Measurements from ENCODE around the gene OSBPL3.

OSBPL3 gene

GRCh38 chr7:24979863-24980533 lies at the start of gene OSBPL3:
Gene OSBPL3 (minus strand): TSS chr7:24980178. CDS start chr7:24892472, 87,706 bp downstream.
- peaks cover 2% of the 10 kb centered on the region; the same call in 1 of the 2 replicates for H3K4me1 ChIP-seq (ENCODE audit: control insufficient read depth, insufficient read depth, low read length)
- CTCF ChIA-PET = interaction anchor here (0.7 to 3.0 kb wide), 20 partner anchors 14 to 1250 kb away, joined by 3 to 9 read pairs (median 4); no protein-coding TSS in a partner anchor
- H3K9me3 ChIP-seq (ENCODE audit: control insufficient read depth, insufficient read depth, low read depth, low read length) = no peaks in the 10 kb centered on the region
- POLR2A ChIA-PET = interaction anchor here (0.9 to 2.1 kb wide), 8 partner anchors 8 to 239 kb away, joined by 3 to 11 read pairs (median 3); partner anchors contain the start of gene CYCS
- H3K4me3 ChIP-seq (ENCODE audit: low read depth, low read length) = peak within 1 kb of the TSS; percentile 81
- peak within 1 kb of the TSS; percentile 87 for H3K27ac ChIP-seq (ENCODE audit: extremely low read depth, low read depth, low read length)
- no peaks in the 10 kb centered on the region for H3K36me3 ChIP-seq (ENCODE audit: control insufficient read depth in 2 of 2, insufficient read depth in 1 of 2, low read length in 2 of 2)
- no peak for TF ChIP-seq ZNF639 (tag by site-specific recombination; IDR thresholded peaks at IDR 0.05)
- TF ChIP-seq ZNF121 (tag by site-specific recombination; IDR thresholded peaks at IDR 0.05) = no peak
- TF ChIP-seq ZNF555 (tag by site-specific recombination; conservative IDR thresholded peaks at IDR 0.05) = no peak
- no peak for TF ChIP-seq ZBTB10 (tag by site-specific recombination; IDR thresholded peaks at IDR 0.05)
- no peak for TF ChIP-seq ZNF514 (tag by site-specific recombination; IDR thresholded peaks at IDR 0.05)
- peak; percentile 90 for TF ChIP-seq ZBTB8A (tag by site-specific recombination; IDR thresholded peaks at IDR 0.05)
- TF ChIP-seq ZNF23 (tag by site-specific recombination; IDR thresholded peaks at IDR 0.05; ENCODE audit: borderline replicate concordance) = no peak
- TF ChIP-seq MEIS1 (CRISPR knock-in tag; IDR thresholded peaks at IDR 0.05; ENCODE audit: borderline replicate concordance) = peak; percentile 13; the same call in 1 of the 2 replicates
- no peak for TF ChIP-seq CTCF (tag by site-specific recombination; IDR thresholded peaks at IDR 0.05)
- TF ChIP-seq ZNF24 (tag by site-specific recombination; IDR thresholded peaks at IDR 0.05) = no peak
- TF ChIP-seq KLF9 (tag by site-specific recombination; IDR thresholded peaks at IDR 0.05; ENCODE audit: low read depth) = peak; percentile 36; the same call in 1 of the 2 replicates
- TF ChIP-seq PRDM10 (tag by site-specific recombination; IDR thresholded peaks at IDR 0.05) = peak; percentile 90
- TF ChIP-seq GLIS2 (tag by site-specific recombination; IDR thresholded peaks at IDR 0.05) = peak; percentile 73
- TF ChIP-seq KLF7 (tag by site-specific recombination; IDR thresholded peaks at IDR 0.05; ENCODE audit: borderline replicate concordance) = 0 out of 2 replicates have a peak, but pooled peaks have one; percentile 54
- peak; percentile 55 for TF ChIP-seq KLF8 (tag by site-specific recombination; IDR thresholded peaks at IDR 0.05)
- peak; percentile 75; the same call in 1 of the 2 replicates for TF ChIP-seq ZBTB20 (tag by site-specific recombination; IDR thresholded peaks at IDR 0.05)
- TF ChIP-seq KLF1 (tag by site-specific recombination; IDR thresholded peaks at IDR 0.05) = peak; percentile 76
- TF ChIP-seq SP2 (tag by site-specific recombination; IDR thresholded peaks at IDR 0.05) = peak; percentile 92
- TF ChIP-seq ZFP37 (tag by site-specific recombination; IDR thresholded peaks at IDR 0.05) = no peak
- peak; percentile 76 for TF ChIP-seq ZIC2 (tag by site-specific recombination; IDR thresholded peaks at IDR 0.05)
- no peak for TF ChIP-seq ZNF654 (tag by site-specific recombination; IDR thresholded peaks at IDR 0.05; ENCODE audit: low read depth)
- TF ChIP-seq GFI1B (tag by site-specific recombination; IDR thresholded peaks at IDR 0.05) = no peak
- peak; percentile 88 for TF ChIP-seq ZBTB48 (tag by site-specific recombination; IDR thresholded peaks at IDR 0.05)
- TF ChIP-seq ZNF561 (tag by site-specific recombination; IDR thresholded peaks at IDR 0.05; ENCODE audit: borderline replicate concordance) = peak; percentile 17; the same call in 1 of the 2 replicates
- TF ChIP-seq ZSCAN4 (tag by site-specific recombination; IDR thresholded peaks at IDR 0.05) = no peak
- peak; percentile 67 for TF ChIP-seq ZNF423 (tag by site-specific recombination; IDR thresholded peaks at IDR 0.05)
- 0 out of 2 replicates have a peak, but pooled peaks have one; percentile 9 for TF ChIP-seq ZNF501 (tag by site-specific recombination; IDR thresholded peaks at IDR 0.05)
- TF ChIP-seq ZNF239 (tag by site-specific recombination; IDR thresholded peaks at IDR 0.05) = no peak

All from HEK293 (cell line).